HFFc6 (cell line): ENCODE data around the gene CHCHD6. TPM values are rescaled to one million over a fixed set of nuclear protein-coding genes. Genes with fewer than 3 reads are reported as not detected.

Experiments used
- DNase-seq: peaks from one replicate; pipeline ENCODE4 v3.0.0-alpha.2; 2018
- H3K27ac Mint-ChIP-seq: 2 replicates; pipeline ENCODE4 v1.8.0; 2020; ENCODE audit warnings: mild to moderate bottlenecking, mixed read lengths
- H3K27me3 Mint-ChIP-seq: 2 replicates; pipeline ENCODE4 v1.8.0; 2021; ENCODE audit warnings: mild to moderate bottlenecking, moderate library complexity, mixed read lengths; ENCODE audit not compliant: insufficient read depth
- H3K36me3 Mint-ChIP-seq: 2 replicates; pipeline ENCODE4 v1.8.0; 2021; ENCODE audit warnings: low read depth, mixed read lengths
- H3K4me1 Mint-ChIP-seq: 2 replicates; pipeline ENCODE4 v1.8.0; 2020; ENCODE audit warnings: low read depth, mixed read lengths
- H3K4me3 Mint-ChIP-seq: 2 replicates; pipeline ENCODE4 v1.8.0; 2020; ENCODE audit warnings: mild to moderate bottlenecking, moderate library complexity, mixed read lengths
- H3K9me3 Mint-ChIP-seq: 2 replicates; pipeline ENCODE4 v1.8.0; 2020; ENCODE audit warnings: mild to moderate bottlenecking, mixed read lengths
- CTCF ChIP-seq: fragments of 200-600 bp; sonication (generic); IDR thresholded peaks from 2 replicates; pipeline ENCODE4 v1.5.0; 2021; ENCODE audit warnings: antibody characterized with exemption, mild to moderate bottlenecking
- total RNA-seq, 6 experiments: library from RNA; stranded (reverse); fragmentation: NEBNext Ultra II Directional; extraction: Animal tissue kit (Norgen Biotek cat#: 25700); gene quantifications; 2 replicates in 1 of 6; 3 replicates in 5 of 6; pipeline ENCODE4 v1.2.3, GENCODE V29; 2021

Gene CHCHD6
- total RNA-seq, 6 experiments from 2014 or later, result 18.6 to 22.9 (median 19.9) TPM

- no peak overlapping the region for H3K4me3 Mint-ChIP-seq
- DNase-seq, result no peak
- no peak overlapping the region for H3K27ac Mint-ChIP-seq
- no peak for TF ChIP-seq CTCF
- H3K9me3 Mint-ChIP-seq, result no peaks in the 10 kb centered on the region
- H3K4me1 Mint-ChIP-seq, result peaks cover 37% of the 10 kb centered on the region
- H3K36me3 Mint-ChIP-seq, result peaks cover 14% of the 10 kb centered on the region
- peaks cover 2% of the 10 kb centered on the region; the same call in 1 of the 2 replicates for H3K27me3 Mint-ChIP-seq
Observed at GRCh38 chr3:126914226-126914625, 210.2 kb downstream of the CHCHD6 start.

GRCh38 chr3:126915015-126915414, 211.0 kb downstream of the CHCHD6 start:
- Mint-ChIP-seq H3K4me3 (no peak overlapping the region), H3K27me3 (peaks cover 2% of the 10 kb centered on the region; the same call in 1 of the 2 replicates), H3K27ac (no peak overlapping the region), H3K9me3 (no peaks in the 10 kb centered on the region), H3K4me1 (peaks cover 31% of the 10 kb centered on the region), H3K36me3 (peaks cover 13% of the 10 kb centered on the region)
- TF ChIP-seq CTCF, result no peak
- DNase-seq, result no peak

DNA sequence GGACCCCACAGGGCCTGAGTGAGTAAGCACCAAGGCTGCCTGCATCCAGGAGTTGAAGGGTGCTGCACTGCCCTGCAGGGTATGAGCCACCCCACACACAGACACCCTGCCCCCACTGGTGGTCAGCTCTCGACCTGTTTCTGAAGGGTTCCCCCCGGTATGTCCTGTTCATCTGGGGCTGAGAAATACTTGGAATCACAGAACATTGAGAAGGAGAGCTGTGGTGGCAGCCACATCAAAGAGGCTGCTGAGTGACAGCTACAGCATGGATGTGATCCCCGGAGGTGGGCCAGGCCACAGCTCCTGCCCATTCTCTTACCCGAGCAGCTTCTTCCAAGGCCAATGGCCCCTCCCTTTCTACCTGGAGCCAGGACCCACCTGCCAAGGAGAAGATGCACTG, 212.5 kb downstream of the CHCHD6 start:
- no peak for TF ChIP-seq CTCF
- Mint-ChIP-seq H3K9me3 (no peaks in the 10 kb centered on the region), H3K36me3 (peaks cover 18% of the 10 kb centered on the region), H3K27ac (no peak overlapping the region), H3K4me3 (no peak overlapping the region), H3K4me1 (peaks cover 16% of the 10 kb centered on the region), H3K27me3 (peaks cover 2% of the 10 kb centered on the region; the same call in 1 of the 2 replicates)
- DNase-seq, result no peak

DNA sequence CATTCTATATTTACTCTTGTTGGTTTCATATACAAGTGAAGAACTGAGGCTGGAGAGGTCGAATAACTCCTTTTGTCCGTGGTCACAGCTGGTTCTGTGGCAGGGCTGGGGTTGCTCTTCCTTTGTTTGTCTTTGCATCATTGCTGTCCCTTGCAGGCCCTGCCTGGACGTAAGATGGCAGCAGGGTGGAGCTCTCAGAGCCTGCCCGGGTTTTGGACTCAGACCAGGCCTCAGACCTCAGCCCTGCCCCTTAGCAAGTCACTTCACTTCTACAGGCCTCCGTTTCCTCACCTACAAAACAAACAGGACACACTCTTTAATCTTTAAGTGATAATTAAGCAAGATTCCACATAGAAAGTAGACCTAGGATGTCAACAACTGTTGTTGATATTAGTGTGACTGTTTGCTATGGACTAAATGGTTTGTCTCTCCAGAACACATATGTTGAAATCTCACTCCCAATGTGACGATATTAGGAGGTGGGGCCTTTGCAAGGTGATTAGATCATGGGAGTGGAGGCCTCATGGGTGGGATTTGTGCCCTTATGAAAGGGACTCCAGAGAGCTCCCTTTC, 213.3 kb downstream of the CHCHD6 start:
- peaks cover 8% of the 10 kb centered on the region for H3K4me1 Mint-ChIP-seq
- H3K36me3 Mint-ChIP-seq, result peaks cover 13% of the 10 kb centered on the region
- H3K27ac Mint-ChIP-seq, result no peak overlapping the region
- H3K27me3 Mint-ChIP-seq, result peaks cover 2% of the 10 kb centered on the region; the same call in 1 of the 2 replicates
- no peak overlapping the region for H3K4me3 Mint-ChIP-seq
- H3K9me3 Mint-ChIP-seq, result no peaks in the 10 kb centered on the region
- DNase-seq, result no peak
- TF ChIP-seq CTCF, result no peak

- Mint-ChIP-seq H3K9me3 (no peaks in the 10 kb centered on the region), H3K4me1 (0 out of 2 replicates have a peak, but pooled peaks cover 6% of the 10 kb centered on the region), H3K4me3 (no peak overlapping the region), H3K27me3 (peaks cover 2% of the 10 kb centered on the region; the same call in 1 of the 2 replicates), H3K36me3 (peaks cover 13% of the 10 kb centered on the region), H3K27ac (no peak overlapping the region)
- no peak for TF ChIP-seq CTCF
- DNase-seq, result no peak
Observed at GRCh38 chr3:126918355-126918821, 214.3 kb downstream of the CHCHD6 start.
